DMS53 (cell line): ENCODE measurements around the gene MAEA.

Experiments
- DNase-seq: peaks from one replicate; lab custom pipeline; 2025; lab: John Stamatoyannopoulos, UW

Gene MAEA

DNA sequence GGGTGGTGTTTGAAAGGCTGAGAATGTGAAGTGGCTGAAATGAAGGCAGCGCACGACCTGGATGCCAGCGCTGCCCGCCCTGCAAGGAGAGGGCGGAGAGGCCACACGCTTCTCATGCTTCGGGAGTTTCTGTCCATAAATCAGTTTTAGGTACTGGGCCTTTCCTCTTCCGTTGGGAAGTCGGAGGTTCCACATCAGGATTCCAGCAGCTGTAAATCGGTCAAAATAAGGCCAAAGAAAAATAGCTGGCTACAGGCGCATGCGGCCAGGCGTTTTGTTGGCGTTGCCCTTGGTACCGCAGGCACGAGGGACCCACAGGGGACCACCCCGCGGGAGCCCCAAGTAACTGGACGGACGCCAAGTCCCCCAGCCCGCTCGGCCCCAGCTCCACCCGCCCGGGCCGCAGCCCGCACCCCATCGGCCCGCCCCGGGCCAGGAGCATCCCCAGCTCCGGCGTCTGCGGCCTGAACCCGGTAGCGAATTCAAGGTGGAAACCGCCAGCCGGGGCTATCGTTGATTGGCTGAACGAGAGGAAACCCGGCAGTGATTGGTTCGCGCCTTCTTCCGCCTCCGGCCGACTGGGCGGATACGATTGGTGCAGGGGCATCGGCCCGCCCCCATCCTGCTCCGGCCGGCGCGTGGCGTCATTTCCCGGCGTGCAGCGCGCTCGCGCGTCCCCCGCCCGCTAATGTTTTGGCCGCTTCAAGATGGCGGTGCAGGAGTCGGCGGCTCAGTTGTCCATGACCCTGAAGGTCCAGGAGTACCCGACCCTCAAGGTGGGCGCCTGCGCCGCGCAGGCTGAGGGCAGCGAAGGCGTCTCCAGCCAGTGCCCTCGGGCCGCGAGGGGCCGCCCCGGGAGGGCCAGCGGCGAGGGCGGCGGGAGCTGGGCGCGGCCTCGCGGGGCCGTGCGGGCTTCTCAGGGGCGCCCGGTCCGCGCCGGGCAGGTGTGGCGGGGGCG is at the start of gene MAEA:
Gene MAEA, plus strand, starts transcription at position 685 of the 958 bp plus-strand sequence. Its CDS starts 23 bp downstream, at position 708.
- DNase-seq = peak; percentile 100

DNA sequence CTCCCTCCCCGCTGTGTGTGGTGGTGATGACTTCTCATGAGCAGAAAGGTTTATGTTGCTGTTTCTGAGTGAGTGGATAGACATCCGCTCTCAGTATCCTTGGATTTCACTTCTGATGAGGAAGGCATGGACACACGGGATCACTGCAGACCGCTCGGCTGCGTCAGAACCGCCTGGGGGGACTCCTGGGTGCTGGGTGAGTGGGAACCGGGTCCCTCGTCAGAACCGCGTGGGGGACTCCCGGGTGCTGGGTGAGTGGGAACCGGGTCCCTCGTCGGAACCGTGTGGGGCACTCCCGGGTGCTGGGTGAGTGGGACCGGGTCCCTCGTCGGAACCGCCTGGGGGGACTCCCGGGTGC is 49.8 kb upstream of the MAEA start:
- no peak for DNase-seq

DNA sequence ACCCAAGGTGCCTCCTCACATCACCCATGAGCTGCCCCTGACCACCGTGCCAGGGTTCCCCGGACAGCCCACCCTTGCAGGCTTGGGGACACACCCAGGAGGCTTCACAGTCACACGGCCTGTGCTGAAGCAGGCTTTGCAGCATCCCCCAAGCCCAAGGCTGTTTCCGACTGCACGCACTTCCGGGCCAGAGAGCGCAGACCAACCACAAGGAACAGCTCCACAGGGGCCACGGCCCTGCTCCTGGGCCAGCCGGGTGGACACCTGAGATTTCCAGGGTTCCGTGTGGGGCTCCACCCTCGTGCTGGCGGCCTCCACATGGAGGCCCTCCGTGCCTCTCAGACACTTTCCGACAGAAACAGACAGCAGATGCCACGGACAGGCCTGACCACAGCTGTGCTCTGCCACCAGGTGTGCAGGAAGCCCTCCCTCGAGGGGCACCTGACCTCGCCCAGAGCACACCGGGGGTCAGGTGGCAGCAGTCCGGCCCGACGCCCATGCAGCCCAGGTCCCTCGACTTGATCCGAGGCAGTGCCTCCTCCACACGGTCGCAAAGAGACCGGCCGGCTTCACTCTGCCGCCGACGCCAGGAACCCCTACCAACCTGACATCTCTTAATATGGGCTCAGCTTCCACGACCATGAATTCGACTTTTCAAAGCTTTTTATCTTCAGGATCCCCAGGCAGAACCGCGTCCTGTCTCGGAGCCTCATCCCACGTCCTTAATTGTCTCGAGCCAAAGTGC is 48.8 kb upstream of the MAEA start:
- DNase-seq = no peak

DNA sequence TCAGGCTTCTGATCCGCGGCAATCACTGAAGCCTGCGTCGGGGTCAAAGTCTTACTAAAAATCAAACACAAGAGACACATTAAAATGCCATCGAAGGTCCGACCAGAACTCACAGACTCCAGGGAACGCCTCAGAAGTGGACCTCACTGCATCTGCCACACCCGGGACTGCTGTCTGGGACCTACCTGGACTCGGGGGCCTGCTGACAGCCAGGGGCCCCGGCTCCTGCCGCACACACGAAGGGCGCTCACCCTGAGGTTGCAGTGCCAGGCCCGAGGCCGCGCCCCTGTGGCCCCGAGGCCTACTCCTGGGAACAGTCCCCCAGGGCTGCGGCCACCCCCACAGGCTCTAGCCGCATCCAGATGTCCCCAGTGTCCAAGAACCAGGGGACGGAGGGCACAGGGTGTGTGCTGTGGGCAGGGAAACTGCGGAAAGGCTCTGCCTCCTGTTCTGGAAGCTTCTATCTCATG is 48.2 kb upstream of the MAEA start:
- DNase-seq = no peak

DNA sequence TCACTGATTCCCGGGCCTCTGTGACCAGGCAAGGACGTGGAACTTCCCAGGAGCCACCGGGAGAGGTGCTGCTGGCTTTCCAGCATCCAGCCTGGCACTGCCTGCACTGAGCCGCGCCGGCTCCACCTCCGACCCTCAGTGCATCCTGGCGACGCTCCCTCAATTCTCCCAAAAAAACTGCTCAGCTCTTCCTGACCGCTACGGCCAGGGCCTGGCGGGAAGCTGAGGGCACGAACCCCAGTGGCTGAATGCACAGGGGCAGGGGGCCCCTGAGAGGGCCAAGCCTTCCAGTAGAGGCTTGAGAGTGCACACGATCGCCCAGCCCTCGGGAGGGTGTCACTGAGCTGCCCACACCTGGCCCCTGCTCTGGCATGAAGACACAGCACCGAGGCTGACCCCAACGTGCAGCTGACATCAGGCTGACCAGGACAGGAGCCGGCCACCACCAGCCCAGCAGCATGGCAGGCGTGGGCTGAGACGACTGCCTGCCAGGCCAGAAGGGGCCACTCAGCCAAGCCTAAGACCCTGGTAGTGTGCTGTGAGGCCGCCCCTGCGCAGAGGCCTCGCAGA is 47.7 kb upstream of the MAEA start:
- DNase-seq = no peak

DNA sequence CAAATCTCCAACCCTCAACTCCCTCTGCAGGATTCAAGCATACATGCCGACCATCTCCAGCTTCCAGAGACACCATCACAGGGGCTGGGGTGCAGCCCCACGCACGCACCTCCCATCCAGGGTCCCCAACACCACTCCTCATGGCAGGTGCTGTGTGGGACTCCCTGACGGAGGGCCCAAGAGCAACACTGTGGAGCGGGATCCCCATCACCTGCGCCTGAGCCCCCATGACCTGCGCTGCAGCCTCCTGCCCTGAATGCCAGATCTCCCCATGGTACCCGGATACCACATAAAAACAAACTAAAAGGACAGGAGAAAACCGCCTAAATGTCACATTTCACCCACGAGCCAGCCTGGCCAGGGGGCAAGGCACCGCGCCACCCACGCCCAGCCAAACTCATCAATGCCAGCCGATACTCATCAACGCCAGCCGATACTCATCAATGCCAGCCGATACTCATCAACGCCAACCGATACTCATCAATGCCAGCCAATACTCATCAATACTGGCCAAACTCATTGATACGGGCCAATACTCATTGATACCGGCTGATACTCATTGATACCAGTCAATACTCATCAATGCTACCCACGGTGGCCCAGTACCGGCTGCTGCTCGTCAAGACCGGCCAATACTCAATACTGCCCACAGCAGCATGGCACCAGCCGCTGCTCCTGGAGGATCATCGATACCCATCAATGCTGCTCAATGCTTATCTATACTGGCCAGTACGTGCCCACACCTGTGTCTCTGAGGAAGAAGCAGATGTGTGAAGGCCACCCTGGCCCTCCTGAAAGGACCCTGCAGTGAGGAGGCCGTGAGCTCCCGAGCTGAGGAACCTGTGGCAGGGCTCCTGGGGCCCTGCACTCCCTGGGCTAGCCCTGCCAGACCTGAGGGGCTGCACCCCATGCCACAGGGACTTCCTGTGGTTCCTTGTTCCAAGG is 46.9 kb upstream of the MAEA start:
- DNase-seq = no peak

DNA sequence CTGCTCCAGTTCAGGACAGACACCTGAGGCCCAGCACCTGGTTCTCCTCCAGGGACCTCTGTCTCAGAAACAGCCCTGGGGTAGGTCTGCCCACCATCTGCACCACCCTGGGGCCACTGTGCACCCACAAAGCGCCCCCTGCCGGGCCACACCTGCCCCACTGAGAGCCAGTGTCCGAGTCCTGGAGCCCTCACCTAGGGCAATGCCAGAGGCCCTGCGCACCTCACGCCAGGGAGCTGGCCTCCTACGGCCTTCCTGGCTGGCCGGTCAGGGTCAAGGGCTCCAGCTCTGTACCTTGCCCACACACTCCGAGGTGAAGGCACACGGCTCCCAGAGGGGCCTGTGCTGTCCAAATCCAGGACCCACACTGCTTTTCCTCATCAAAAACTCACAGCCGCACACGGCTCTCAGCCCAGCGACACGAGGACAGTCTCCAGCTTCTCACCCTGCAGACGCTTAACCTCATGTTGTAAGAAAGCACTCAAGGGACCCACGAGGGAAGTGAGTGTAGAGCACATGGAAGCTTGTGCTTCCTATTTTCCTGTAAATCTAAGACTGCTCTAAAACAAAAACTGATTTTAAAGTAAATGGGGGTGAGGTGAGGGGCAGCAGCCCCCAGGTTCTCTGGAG is 46.1 kb upstream of the MAEA start:
- DNase-seq = no peak

DNA sequence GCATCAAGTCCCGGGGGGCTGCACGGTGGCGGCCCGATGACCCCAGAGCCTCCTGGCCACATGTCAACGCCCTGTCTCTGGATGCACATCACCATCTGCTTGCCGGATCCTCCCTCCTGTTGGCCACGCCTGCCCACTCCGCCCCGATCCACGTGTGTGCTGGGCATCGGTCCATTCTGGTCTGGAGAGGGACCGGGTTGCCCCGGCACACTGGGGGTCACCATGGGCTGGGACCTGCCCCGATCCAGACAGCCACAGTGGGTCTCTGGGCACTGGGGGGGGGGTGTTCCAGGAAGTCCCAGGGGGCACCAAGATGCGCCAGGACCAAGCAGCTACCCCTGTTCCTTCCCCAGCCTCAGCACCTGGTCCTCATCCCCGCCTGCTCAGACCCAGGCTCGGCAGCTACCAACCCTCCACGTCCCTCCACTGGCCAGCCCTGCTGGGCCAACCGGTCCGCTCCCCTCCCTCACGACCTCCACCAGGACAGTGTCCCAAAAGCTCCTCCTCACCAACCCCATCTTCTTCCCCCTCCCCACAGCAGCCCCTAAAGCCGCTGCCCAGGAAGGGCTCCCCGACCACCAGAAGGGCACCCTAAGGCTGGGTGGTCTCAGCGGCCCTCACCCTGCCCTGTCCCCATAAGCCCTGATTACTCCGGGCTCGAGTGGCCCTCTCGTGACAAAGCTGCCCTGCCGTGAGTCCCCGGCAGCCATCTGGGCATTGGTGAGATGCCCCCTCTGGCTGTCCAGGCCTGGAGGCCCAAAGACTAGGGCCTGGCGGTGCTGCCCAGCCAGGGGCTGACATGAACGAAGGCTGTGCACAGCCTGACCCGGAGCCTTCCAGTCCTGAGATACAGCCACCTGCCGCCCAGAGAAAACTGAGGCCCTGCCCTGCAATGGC is 45.4 kb upstream of the MAEA start:
- DNase-seq = no peak

DNA sequence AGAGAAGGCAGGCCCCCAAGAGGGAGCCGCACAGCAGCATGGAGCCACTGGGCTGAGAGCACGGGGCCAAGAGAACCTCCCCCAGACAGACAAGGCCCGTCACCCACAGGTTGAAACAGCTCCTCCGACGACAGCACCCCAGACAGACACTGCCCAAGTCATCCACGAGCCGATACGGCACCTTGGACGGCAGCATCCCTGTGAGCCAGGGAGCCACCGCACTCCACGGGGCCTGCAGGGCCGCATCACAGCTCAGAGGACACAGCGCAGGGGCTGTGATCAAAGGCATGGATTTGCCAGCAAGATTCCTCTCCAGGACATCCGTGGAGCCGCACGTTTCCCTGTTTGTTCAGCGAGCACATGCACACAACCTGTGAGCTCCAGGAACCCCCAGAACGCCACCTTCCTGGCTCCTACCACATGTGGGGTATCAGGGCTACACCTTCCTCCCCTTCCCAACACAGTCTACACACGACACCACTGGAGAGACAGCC is 44.7 kb upstream of the MAEA start:
- no peak for DNase-seq

DNA sequence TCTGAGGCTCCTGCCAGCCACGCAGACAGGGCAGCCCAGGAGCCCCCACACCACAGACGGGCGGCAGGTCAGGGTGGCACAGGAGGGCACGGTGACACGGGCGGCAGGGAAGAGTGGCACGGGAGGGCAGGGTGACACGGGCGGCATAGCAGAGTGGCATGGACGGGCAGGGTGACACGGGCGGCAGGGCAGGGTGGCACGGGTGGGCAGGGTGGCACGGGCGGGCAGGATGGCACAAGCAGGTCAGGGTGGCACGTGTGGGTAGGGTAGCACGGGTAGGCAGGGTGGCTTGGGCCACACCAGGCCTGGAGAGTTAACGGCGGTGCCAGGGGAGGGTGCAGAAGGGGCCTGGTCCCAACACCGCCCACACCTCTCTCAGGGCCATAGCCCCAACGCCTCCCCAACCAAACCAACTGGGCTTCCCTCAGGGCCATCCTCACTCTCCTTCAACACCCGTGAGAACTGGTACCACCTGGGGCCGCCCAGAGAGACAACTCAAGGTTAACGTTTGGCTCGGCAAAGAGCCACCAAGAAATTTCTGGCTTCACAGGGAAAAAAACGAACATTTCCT is 44.1 kb upstream of the MAEA start:
- DNase-seq = no peak

DNA sequence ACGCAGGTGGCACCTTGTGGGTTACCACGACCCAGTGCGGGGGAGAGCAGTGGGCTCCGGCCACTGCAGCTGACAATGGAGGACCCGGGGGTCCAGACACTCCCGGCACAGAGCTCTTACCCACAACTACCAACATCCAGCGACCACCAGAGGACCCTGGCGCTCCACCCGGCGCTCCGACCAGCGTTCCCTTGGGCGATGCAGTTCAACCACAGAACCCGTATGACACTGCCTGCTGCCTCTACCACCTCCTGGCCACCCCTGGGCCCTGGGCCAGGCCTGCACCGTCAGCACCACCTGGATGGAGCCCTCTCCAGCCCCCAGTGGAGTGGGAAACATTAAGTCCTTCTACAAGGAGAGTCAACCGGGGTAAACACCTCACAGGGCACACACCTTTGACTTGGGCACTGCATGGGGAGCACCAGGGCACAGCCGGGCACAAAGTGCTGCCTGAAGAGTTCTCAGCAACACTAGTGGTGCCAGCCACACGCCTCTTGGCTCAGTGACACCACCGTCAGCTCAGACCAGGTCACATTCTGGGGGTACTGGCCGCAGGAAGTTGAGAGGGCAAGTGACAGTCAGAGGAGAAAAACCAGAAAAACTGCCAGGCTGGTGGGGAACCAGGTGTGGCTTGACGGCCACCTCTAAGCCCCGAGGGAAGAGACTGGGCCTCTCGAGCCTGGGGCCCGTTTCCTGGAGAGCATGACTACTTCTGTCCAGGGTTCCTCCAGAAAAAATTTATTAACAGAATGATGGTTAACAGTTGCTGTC is 43.4 kb upstream of the MAEA start:
- no peak for DNase-seq

DNA sequence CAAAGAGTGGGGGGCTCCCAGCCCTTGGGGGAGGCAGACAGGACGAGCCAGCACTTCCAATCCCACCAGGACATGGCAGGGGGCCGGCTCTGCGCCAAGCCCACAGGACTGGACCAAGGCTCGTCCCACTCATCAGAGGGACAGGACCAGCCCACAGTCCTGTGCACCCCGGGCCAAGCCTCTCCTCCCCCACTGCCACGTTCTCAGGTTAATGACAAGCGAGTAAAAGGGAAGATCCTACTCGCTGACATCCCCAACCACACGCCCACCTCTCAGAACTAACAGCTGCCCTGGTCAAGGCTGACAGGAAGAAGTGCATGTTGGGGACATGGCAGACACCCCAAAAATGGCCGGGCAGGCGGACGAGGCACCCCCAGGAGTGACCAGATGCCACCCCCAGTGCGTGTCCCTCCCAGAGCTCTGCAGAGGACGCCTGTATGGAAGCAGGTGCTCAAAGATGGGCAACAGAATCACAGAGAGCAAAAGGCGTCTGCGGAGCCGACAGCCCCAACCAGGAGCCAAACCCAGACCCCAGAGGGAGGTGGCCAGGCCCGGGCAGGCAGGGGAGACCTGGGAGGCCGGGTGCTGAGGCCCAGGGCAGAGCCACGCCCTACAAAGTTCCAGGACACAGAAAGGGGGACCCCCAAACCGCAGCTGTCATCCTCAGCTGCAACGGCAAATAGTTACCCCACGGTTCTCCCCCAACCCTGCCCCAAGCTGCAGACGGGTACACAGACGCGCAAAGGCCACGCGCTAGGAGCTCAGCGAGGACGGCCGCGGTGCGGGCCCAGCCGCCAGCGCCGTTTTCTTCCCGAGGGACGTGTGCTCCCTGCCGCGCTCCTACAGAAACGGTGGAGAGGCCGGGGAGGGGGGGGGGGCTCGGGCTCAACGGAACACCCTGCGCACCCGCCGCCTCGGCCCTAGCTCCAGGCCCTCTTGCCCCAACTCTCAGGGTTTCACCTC is 42.5 kb upstream of the MAEA start:
- peak; percentile 77 for DNase-seq

DNA sequence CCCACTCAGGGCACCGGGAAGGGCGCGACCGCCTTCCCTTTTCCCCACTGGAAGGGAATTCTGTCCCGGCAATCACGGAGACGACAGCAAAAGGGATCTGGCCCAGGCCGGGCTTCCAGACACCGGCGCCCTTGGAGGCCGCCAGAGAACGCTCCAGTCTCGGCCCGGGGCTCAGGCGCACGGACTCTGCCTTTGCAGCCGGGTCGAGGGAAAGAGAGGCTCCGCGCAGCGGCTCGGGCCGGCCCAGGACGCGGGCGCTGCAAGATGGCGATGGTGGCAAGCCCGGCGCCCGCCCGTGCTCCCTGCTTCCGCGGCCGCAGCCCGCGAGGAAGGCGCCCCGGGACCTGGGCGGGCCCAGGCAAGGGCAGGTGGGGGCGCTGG is 41.8 kb upstream of the MAEA start:
- no peak for DNase-seq

DNA sequence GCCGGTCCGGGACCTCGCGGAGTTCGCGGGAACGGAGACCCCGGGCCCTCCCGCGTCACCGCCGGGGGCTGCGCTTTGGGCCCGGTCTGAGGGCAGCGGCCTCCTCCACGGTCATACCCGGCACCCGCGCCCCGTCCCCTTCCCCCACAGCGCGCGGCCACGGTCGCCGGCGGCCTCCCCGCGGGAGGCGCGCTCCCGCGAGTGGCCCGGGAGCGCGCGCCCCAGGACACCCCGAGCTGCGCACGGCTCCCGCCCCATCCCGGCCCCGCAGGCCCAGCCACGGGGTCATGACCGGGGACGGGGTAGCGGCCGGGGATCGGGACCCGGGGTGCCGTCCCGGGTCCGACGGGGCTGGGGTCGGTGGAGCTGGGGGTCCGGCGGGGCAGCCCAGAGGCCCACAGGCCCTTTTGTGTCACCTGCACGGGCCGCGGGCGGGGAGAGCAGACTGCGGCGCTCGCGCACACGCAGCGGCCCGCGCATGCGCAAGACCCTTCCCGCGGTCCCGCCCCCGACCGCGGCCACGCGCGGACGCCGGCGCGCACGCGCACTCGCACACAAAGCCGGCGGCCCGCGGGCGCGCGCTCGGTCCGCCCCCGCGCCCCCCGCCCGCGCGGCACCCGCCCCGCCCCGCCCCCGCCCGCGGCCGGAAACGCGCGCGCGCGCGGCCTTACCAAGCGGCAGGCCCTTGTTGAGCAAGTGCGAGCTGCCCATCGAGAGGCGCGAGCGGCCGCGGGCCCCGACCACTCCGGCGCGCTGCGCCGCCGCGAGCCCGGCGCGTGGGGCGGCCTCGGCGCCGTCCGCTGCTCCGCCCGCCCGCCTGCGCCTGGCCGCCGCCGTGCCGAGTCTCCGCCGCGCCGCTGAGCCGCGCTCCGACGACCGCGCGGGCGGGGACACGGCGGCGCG is 41.2 kb upstream of the MAEA start, which contains the start of gene CTBP1:
Gene CTBP1, minus strand, starts transcription at position 886 of the 903 bp plus-strand sequence. CDS start 7,799 bp downstream, outside the sequence.
- peak; percentile 98 for DNase-seq

DNA sequence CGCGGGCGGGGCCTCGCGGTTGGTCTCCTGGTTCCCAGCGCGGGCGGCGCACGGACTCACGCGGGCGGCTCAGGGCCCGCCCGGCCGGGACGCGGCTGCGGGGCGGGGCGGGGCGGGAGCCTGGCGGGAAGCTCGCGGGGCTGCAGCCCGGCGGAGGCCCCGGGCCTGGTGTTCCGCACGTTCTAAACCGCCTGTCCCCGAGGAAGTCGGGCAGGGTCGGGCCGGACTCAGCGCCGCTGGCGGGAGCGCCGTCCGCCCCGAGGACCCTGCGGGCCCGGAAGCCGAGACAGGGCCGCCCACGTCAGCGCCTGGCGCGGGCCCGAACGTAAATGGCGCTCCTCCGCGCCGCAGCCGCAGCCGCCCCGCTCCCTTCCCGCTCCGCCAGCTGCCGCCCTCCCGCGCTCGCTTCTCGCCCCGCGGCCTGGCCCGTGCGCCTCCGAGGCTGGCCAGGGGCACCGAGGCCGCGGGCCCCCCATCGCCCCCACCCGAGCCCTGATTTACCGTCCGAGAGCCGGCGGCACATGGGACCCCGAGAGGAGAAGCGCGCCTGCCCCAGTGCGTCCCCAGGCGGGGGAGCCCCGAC is 40.5 kb upstream of the MAEA start:
- DNase-seq = peak; percentile 99
